RWPE2 (cell line): ENCODE results near the gene SLC22A6.

Experiments
- ATAC-seq: fragments of 200-7000 bp; cut with Tn5 transposase; 3 replicates; pipeline ENCODE4 v1.9.1; 2021; ENCODE audit warnings: low read depth
- DNase-seq: peaks from one replicate; pipeline ENCODE4 v3.0.0-alpha.2; 2020; ENCODE audit warnings: low spot score
- H3K27ac ChIP-seq: fragments of 450-650 bp; 2 replicates; pipeline ENCODE4 v1.5.1; 2017; ENCODE audit warnings: mild to moderate bottlenecking; ENCODE audit not compliant: poor library complexity, severe bottlenecking
- H3K27me3 ChIP-seq: fragments of 250-450 bp; sonication (Bioruptor Pico); 2 replicates; pipeline ENCODE4 v1.5.1; 2021; ENCODE audit warnings: mild to moderate bottlenecking, moderate library complexity; ENCODE audit not compliant: insufficient read depth, poor library complexity, severe bottlenecking
- H3K36me3 ChIP-seq: fragments of 250-450 bp; sonication (Bioruptor Pico); 2 replicates; pipeline ENCODE4 v1.5.1; 2020; ENCODE audit warnings: low read depth, mild to moderate bottlenecking, moderate library complexity
- H3K4me1 ChIP-seq: fragments of 250-450 bp; sonication (Bioruptor Pico); 2 replicates; pipeline ENCODE4 v1.5.1; 2021; ENCODE audit warnings: mild to moderate bottlenecking, moderate library complexity; ENCODE audit not compliant: insufficient read depth, poor library complexity, severe bottlenecking
- H3K4me3 ChIP-seq: fragments of 250-450 bp; sonication (Bioruptor Pico); 2 replicates; pipeline ENCODE4 v1.5.1; 2021; ENCODE audit warnings: mild to moderate bottlenecking, moderate library complexity; ENCODE audit not compliant: severe bottlenecking
- H3K9me3 ChIP-seq: fragments of 250-450 bp; sonication (Bioruptor Pico); 2 replicates; pipeline ENCODE4 v1.5.1; 2021; ENCODE audit warnings: mild to moderate bottlenecking, moderate library complexity; ENCODE audit not compliant: severe bottlenecking
- CTCF ChIP-seq: fragments of 450-650 bp; IDR thresholded peaks from one replicate; pipeline ENCODE4 v1.5.1; 2017; ENCODE audit warnings: mild to moderate bottlenecking, moderate library complexity; ENCODE audit not compliant: poor library complexity, severe bottlenecking

SLC22A6 gene

GRCh38 chr11:62933750-62934495, 50.8 kb downstream of the SLC22A6 start:
- Histone ChIP-seq H3K36me3 (no peaks in the 10 kb centered on the region), H3K4me1 (no peaks in the 10 kb centered on the region), H3K27ac (no peak overlapping the region), H3K4me3 (no peak overlapping the region), H3K9me3 (no peaks in the 10 kb centered on the region), H3K27me3 (no peaks in the 10 kb centered on the region)
- ATAC-seq (no peak), DNase-seq (no peak)
- no peak for TF ChIP-seq CTCF

- no peaks in the 10 kb centered on the region for H3K4me1 ChIP-seq
- no peaks in the 10 kb centered on the region for H3K36me3 ChIP-seq
- ATAC-seq (no peak), DNase-seq (no peak)
- H3K27me3 ChIP-seq: no peaks in the 10 kb centered on the region
- H3K27ac ChIP-seq: no peak overlapping the region
- H3K9me3 ChIP-seq: no peaks in the 10 kb centered on the region
- no peak for TF ChIP-seq CTCF
- no peak overlapping the region for H3K4me3 ChIP-seq
These were observed 51.5 kb downstream of the SLC22A6 start for GRCh38 chr11:62933285-62933684.

GRCh38 chr11:62931499-62932278, 53.1 kb downstream of the SLC22A6 start:
- Histone ChIP-seq H3K9me3 (no peaks in the 10 kb centered on the region), H3K27ac (no peak overlapping the region), H3K27me3 (peaks cover 10% of the 10 kb centered on the region), H3K4me1 (no peaks in the 10 kb centered on the region), H3K36me3 (no peaks in the 10 kb centered on the region), H3K4me3 (no peak overlapping the region)
- ATAC-seq (no peak), DNase-seq (no peak)
- no peak for TF ChIP-seq CTCF

GRCh38 chr11:62930666-62931065, 54.1 kb downstream of the SLC22A6 start:
- no peak for DNase-seq

More at GRCh38 chr11:62930666-62931065, 54.1 kb downstream of the SLC22A6 start:
- no peaks in the 10 kb centered on the region for H3K9me3 ChIP-seq
- H3K27me3 ChIP-seq: peaks cover 21% of the 10 kb centered on the region
- no peaks in the 10 kb centered on the region for H3K4me1 ChIP-seq
- H3K27ac ChIP-seq: no peak overlapping the region
- TF ChIP-seq CTCF: no peak
- ATAC-seq: no peak
- no peak overlapping the region for H3K4me3 ChIP-seq
- no peaks in the 10 kb centered on the region for H3K36me3 ChIP-seq
